GM18502 (cell line): ENCODE data around the gene WDFY1.

ENCODE experiments used
- ATAC-seq: cut with Tn5 transposase; IDR thresholded peaks from one replicate; pipeline ENCODE4 v1.9.1; 2021; ENCODE audit warnings: mild to moderate bottlenecking; ENCODE audit not compliant: unreplicated experiment, poor library complexity

WDFY1 gene

GRCh38 chr2:223865124-223865523, 80.0 kb downstream of the WDFY1 start:
- ATAC-seq, result no peak

DNA sequence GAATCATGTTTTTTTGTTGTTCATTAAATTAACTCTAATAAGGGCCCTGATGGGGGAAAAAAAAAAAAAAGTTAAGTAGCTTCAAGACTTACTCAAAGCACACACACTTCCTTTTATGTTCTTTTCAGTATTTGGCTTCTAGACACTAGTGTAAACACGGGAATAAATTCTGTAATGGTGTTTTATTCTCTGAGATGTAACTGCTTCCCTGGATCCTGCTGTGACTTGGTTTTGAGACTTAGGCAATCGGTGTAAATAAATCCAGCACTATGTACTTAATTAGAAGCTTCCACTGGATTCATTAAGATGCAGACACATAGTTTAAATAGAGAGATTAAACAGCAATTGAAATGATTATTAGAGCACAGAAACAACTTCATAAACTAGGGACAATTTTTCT, 81.6 kb downstream of the WDFY1 start:
- no peak for ATAC-seq

- ATAC-seq, result no peak
Observed at GRCh38 chr2:223860809-223861738, 84.1 kb downstream of the WDFY1 start.

DNA sequence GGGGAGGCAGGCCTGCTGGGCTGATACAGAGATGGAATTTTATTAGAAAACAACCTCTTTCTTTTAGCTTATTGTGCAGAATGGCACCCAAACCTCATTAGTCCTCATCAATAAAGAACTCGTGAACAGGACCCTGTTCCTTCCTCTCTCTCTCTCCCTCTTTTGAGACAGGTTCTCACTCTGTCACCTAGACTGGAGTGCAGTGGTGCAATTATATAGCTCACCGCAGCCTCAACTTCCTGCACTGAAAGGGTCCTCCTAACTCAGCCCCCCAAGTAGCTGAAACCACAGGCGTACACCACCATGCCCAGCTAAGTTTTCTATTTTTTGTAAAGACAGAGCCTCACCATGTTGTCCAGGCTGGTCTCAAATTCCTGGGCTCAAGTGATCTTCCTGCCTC, 86.1 kb downstream of the WDFY1 start:
- ATAC-seq, result no peak

GRCh38 chr2:223856584-223856983, 88.6 kb downstream of the WDFY1 start:
- peak; percentile 47 for ATAC-seq

DNA sequence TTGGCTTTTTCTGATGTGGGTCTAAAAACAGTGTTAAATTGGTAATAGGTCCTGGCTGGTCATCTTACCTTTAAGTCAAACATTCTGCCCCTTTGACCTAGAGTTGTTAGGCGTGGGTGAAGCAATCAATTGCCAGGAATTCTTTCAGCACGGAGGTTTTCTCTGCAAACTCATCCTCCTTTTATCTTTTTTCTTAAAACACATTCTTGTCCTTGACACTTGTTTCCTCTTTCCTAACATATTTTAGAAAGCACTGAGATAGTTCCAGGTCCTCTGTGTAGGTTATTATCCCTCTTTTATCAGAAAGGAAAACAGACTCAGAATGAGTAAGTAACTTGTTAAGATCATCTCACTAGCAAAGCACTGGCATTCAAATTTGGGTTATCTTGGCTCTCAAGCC, 89.1 kb downstream of the WDFY1 start:
- ATAC-seq, result no peak

GRCh38 chr2:223855426-223855825, 89.7 kb downstream of the WDFY1 start:
- no peak for ATAC-seq

DNA sequence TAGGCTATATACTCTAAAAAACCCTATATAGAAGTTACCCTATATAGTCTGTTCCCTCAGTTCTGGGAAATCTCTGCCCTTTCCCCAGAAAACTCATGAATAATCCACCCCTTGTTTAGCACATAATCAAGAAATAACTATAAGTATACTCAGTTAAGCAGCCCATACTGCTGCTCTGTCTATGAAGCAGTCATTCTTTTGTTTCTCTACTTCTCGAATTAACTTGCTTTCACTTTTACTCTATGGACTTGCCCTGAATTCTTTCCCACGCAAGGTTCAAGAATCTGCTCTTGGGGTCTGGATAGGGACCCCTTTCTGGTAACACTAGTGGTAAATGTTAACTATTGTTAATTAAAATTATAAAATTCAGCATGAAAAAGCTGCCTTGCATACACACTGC, 90.4 kb downstream of the WDFY1 start:
- ATAC-seq, result peak; percentile 65

GRCh38 chr2:223853425-223853837, 91.7 kb downstream of the WDFY1 start:
- ATAC-seq, result no peak

DNA sequence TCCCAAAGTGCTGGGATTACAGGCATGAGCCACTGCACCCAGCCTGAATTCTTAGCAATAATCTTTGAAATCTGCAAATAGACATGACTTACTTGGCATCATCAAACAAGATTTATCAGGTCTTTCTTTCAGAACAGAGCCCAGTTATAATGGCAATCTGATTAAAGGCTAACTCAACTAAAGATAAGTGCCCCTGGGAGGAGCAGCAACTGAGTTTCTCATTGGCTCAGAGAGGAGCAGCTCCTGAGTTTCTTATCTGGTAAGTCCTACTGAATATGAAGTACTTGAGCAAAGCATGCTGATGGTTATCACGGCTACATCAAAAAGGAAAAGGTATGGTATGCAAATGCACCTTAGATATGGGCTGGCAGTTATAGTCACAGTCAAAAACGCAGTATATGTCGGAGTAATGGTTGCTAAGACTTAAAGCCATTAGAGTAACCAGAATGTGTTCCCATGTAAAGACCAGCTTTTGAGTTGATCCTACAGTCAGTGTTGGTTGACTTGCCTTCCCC, 92.8 kb downstream of the WDFY1 start:
- no peak for ATAC-seq

- ATAC-seq, result no peak
Observed at GRCh38 chr2:223847410-223847809, 97.7 kb downstream of the WDFY1 start.

DNA sequence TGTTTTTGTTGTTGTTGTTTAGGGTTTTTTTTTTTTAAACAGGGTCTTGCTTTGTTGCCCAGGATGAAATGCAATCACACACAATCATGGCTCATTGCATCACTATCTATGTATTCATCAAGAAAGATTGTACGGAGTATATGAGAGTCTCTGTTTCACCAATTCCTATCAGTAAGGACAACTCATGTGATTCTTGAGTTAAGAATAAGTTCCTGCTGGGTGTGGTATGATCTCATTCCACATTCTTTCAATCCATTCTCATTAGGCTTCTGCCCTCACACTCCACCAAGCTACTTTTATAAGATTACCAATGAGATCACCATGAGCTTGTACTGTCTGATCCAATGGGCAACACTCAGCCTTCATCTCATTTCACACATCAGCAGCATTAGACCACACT, 98.6 kb downstream of the WDFY1 start:
- no peak for ATAC-seq

DNA sequence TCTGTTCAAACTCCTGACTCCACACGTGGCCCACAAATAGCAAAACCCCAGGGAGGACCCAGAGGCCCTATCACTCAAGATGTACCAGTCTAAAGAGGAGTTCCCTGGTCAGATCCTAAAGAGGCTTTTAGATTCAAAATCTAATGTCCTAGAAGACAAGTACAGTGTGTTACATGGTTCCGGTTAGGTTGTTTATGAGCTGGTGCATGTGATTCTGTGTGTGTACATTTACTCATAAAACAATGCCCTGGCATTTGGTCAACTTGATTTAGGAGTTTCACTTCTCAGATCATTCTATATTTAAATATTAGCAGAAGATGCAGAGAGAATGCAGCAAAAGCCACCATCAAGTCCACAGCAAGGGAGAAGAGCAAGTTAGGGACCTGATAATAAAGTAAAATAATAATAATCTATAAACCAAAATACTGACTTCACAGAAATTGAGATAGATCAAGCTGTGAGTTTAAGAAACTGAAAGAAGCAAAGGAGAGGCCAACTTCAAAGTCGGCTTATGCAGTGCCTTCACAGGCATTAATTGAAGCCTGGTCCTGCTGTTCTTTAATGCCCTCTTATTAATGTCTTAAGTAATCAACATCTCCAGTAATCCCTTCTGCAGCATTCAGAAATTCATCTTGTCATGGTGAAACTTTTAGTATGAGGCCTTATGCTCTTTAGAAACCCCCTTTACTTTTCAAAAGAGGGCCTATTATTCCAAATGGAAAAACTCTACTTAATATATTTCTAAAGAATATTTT, 103.5 kb downstream of the WDFY1 start:
- no peak for ATAC-seq

DNA sequence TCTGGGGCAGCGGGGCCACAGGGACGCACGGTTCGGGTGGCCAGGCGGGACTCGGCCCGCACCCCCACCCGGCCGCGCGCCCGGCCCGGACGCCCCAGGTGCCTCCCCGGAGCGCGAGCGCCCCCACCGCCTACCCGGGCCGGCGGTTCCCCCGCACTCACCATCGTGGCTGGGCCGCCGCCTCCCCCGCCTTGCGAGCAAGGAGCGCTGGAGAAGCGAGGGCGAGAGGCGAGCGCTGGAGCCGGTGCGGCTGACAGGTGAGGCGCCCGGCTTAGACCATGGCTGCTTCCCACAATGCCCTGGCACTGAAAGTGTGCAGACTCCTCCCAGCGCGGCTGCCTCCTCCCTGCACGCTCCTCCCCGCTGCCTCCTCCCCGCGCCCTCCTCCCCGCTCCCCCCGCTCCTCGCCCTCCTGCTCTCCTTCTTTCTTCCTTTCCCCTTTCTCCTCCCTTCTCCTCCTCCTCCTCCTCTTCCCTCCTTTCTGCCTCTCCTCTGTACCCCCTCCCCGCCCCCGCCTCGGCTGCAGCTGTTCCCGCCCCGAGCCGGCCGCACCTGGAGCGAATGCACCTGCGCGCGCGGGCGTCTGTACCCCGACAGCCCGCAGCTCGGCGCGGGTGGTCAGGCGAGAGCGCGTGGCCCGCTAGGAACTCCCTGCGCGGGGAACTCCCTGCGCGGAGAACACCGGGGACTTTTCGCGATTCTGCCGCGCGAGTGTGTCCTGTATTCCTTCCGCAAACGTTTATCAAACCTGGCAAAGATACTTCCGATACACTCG, 107.7 kb downstream of the WDFY1 start, which contains the start of gene AP1S3:
TSS of gene AP1S3 (minus strand) at position 296 of the 775 bp plus-strand sequence. CDS start at position 164, 132 bp downstream.
- peak; percentile 76 for ATAC-seq

GRCh38 chr2:223835701-223836532, 109.2 kb downstream of the WDFY1 start:
- peak; percentile 50 for ATAC-seq

GRCh38 chr2:223834431-223834830, 110.7 kb downstream of the WDFY1 start:
- no peak for ATAC-seq

- ATAC-seq, result no peak
Observed at GRCh38 chr2:223832241-223832903, 112.8 kb downstream of the WDFY1 start.

DNA sequence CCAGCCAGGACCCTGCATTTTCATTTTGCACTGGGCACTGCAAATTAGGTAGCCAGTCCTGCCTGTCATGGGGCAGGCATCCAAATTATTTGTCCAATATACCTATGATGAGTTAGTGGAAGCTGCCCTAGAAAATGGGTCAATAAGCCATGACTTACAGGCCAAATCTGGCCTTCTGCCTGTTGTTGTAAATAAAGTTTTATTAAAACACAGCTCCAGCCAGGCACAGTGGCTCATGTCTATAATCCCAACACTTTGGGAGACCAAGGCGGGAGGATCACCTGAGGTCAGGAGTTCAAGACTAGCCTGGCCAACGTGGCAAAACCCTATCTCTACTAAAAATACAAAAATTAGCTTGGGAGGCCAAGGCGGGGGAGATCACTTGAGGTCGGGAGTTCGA, 116.0 kb downstream of the WDFY1 start:
- ATAC-seq, result no peak

DNA sequence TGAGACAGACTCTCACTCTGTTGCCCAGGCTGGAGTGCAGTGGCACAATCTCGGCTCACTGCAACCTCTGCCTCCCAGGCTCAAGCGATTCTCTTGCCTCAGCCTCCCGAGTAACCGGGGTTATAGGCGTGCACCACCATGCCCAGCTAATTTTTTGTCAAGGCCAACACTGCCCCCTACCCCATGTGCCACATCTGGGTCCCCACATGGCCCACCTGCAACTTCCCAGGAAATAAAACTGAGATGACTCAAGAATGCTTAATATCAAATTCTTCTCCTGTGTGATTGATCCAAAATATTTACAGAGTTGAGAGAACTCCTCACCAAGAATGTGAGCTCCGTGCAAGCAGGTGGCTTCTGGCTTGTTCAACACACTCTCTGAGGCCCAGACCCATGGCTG, 116.8 kb downstream of the WDFY1 start:
- ATAC-seq, result no peak
